Caco-2 (cell line): ENCODE results near the gene DGCR2. TPM values are rescaled to one million over a fixed set of nuclear protein-coding genes. Genes with fewer than 3 reads are reported as not detected.

Experiments
- BruUV-seq: library from RNA; stranded (reverse); fragments of 400-500 nt; replicated peaks from 2 replicates; lab custom pipeline; 2021; lab: Mats Ljungman, UMichigan
- CTCF ChIA-PET: fragments of 300-600 bp; sonication (Branson Sonifier 250); formaldehyde crosslinking; loops from one replicate; lab custom pipeline; 2022; ENCODE audit warnings: antibody characterized with exemption; lab: Charles Lee
- POLR2A ChIA-PET: fragments of 300-600 bp; sonication (Branson Sonifier 250); formaldehyde crosslinking; loops from one replicate; lab custom pipeline; 2022; ENCODE audit warnings: antibody characterized with exemption; lab: Charles Lee
- DNase-seq, 2 experiments: peaks; one replicate each; pipeline versions ENCODE4 v3.0.0 to v3.0.0-alpha.2; 2020 to 2022
- H3K27me3 ChIP-seq: replicated peaks from 2 replicates; pipeline ENCODE4 v1.6.0; 2011; ENCODE audit warnings: low read length; ENCODE audit not compliant: control insufficient read depth, insufficient read depth
- H3K36me3 ChIP-seq: 2 replicates; pipeline ENCODE4 v1.5.1; 2011; ENCODE audit warnings: low read length; ENCODE audit not compliant: control insufficient read depth, insufficient read depth
- H3K4me1 ChIP-seq: fragments of 250-450 bp; sonication (Bioruptor Pico); 2 replicates; pipeline ENCODE4 v1.5.1; 2020; ENCODE audit warnings: mild to moderate bottlenecking
- H3K4me3 ChIP-seq: 2 replicates; pipeline ENCODE4 v1.5.1; 2011; ENCODE audit warnings: low read depth, mild to moderate bottlenecking, control low read depth, low read length
- H3K9me3 ChIP-seq: fragments of 250-450 bp; sonication (Bioruptor Pico); 2 replicates; pipeline ENCODE4 v1.5.1; 2020; ENCODE audit warnings: mild to moderate bottlenecking, moderate library complexity
- H3K27ac Mint-ChIP-seq: one replicate; pipeline ENCODE4 v1.8.0; 2022; ENCODE audit warnings: mixed read lengths; ENCODE audit not compliant: unreplicated experiment
- H3K27me3 Mint-ChIP-seq: one replicate; pipeline ENCODE4 v1.8.0; 2022; ENCODE audit warnings: mixed read lengths; ENCODE audit not compliant: insufficient read depth, unreplicated experiment
- H3K36me3 Mint-ChIP-seq: one replicate; pipeline ENCODE4 v1.8.0; 2022; ENCODE audit warnings: mild to moderate bottlenecking, mixed read lengths; ENCODE audit not compliant: insufficient read depth, unreplicated experiment
- H3K4me1 Mint-ChIP-seq: one replicate; pipeline ENCODE4 v1.8.0; 2022; ENCODE audit warnings: low read depth, mixed read lengths; ENCODE audit not compliant: unreplicated experiment
- H3K4me3 Mint-ChIP-seq: one replicate; pipeline ENCODE4 v1.8.0; 2022; ENCODE audit warnings: mild to moderate bottlenecking, moderate library complexity, mixed read lengths; ENCODE audit not compliant: unreplicated experiment
- H3K9me3 Mint-ChIP-seq: one replicate; pipeline ENCODE4 v1.8.0; 2022; ENCODE audit warnings: mixed read lengths; ENCODE audit not compliant: unreplicated experiment
- intact Hi-C: fragments of 100-400 bp; cut with micrococcal nuclease; formaldehyde crosslinking; loops from one replicate; pipeline ENCODE4 v1.10.0; 2022; ENCODE audit not compliant: unreplicated experiment
- total RNA-seq: library from RNA; stranded (reverse); gene quantifications from 2 replicates; pipeline ENCODE4 v1.2.3, GENCODE V29; 2022
- TF ChIP-seq, protein P1 (sequence below), 2 experiments: fragments of 200-600 bp in 1 of 2; IDR thresholded peaks; 1 replicate in 1 of 2; 2 replicates in 1 of 2; pipeline versions ENCODE4 v1.5.1 to v1.8.0; 2011 to 2022; ENCODE audit warnings: antibody characterized with exemption in 1 of 2, control low read depth in 1 of 2, inconsistent platforms in 1 of 2, low read depth in 1 of 2, low read length in 1 of 2, mild to moderate bottlenecking in 1 of 2, moderate library complexity in 1 of 2; ENCODE audit not compliant: insufficient read depth in 1 of 2, severe bottlenecking in 1 of 2, unreplicated experiment in 1 of 2

The DGCR2 gene
- total RNA-seq, 1 experiment from 2014 or later = 67.9 TPM

DNA sequence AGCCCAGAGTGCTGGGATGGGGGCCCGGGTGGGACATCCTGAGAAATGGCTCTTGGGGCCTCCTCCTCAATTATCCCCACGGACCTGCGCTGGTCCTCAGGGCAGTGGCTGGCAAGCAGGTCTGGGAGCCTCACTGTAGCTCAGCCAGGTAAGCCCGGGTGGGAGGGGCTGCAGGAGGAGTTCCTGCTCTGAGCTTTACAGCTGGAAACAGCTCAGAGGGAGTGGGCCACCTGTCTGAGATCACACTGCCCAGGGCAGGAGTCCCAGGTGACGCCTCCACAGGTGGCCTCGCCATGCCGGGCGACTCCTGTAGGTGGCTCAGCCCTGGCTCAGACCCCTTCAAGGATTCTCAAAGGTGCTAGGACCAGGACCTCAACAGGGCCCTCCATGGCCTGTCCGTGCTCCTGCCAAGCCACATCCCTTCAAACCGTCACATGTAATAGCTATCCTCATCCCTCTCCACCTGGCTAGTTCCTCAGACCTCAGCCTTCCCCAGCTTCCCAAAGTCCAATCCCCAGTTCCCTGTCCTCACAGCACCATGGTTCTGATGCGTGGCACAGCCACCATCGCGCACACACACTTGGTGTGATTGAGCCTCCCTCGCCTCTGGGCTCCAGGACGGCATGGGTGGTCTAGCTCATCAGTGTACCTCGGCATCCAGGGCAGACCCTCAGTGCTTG, 5.3 kb upstream of the DGCR2 start:
- peaks cover 11% of the 10 kb centered on the region for H3K4me1 Mint-ChIP-seq
- intact Hi-C loops = no loop called here
- H3K27ac Mint-ChIP-seq = no peak overlapping the region
- CTCF ChIA-PET = interaction anchor here (0.6 kb wide), 1 partner anchor 263 kb away, joined by 3 read pairs; no protein-coding TSS in a partner anchor
- no peak overlapping the region for H3K4me3 ChIP-seq
- no peaks in the 10 kb centered on the region for H3K9me3 ChIP-seq
- POLR2A ChIA-PET = interaction anchor here (0.5 to 0.9 kb wide), 2 partner anchors 17 to 243 kb away, joined by 3 to 4 read pairs; partner anchors contain the start of gene ESS2
- peaks cover 5% of the 10 kb centered on the region; the same call in 1 of the 2 replicates for H3K4me1 ChIP-seq
- peaks cover 8% of the 10 kb centered on the region for H3K36me3 Mint-ChIP-seq
- no peaks in the 10 kb centered on the region for H3K36me3 ChIP-seq
- H3K27me3 ChIP-seq = no peaks in the 10 kb centered on the region
- no peak overlapping the region for H3K4me3 Mint-ChIP-seq
- BruUV-seq = no TSS peak
- H3K27me3 Mint-ChIP-seq = no peaks in the 10 kb centered on the region
- DNase-seq = peak in 1 of 2 experiments; percentile 39
- TF ChIP-seq, protein P1, sequence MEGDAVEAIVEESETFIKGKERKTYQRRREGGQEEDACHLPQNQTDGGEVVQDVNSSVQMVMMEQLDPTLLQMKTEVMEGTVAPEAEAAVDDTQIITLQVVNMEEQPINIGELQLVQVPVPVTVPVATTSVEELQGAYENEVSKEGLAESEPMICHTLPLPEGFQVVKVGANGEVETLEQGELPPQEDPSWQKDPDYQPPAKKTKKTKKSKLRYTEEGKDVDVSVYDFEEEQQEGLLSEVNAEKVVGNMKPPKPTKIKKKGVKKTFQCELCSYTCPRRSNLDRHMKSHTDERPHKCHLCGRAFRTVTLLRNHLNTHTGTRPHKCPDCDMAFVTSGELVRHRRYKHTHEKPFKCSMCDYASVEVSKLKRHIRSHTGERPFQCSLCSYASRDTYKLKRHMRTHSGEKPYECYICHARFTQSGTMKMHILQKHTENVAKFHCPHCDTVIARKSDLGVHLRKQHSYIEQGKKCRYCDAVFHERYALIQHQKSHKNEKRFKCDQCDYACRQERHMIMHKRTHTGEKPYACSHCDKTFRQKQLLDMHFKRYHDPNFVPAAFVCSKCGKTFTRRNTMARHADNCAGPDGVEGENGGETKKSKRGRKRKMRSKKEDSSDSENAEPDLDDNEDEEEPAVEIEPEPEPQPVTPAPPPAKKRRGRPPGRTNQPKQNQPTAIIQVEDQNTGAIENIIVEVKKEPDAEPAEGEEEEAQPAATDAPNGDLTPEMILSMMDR (IDR thresholded peaks at IDR 0.05; ENCODE audit: insufficient read depth in 1 of 2, low read depth in 1 of 2, low read length in 1 of 2, severe bottlenecking in 1 of 2, unreplicated experiment in 1 of 2) = no peak
- H3K9me3 Mint-ChIP-seq = no peaks in the 10 kb centered on the region

DNA sequence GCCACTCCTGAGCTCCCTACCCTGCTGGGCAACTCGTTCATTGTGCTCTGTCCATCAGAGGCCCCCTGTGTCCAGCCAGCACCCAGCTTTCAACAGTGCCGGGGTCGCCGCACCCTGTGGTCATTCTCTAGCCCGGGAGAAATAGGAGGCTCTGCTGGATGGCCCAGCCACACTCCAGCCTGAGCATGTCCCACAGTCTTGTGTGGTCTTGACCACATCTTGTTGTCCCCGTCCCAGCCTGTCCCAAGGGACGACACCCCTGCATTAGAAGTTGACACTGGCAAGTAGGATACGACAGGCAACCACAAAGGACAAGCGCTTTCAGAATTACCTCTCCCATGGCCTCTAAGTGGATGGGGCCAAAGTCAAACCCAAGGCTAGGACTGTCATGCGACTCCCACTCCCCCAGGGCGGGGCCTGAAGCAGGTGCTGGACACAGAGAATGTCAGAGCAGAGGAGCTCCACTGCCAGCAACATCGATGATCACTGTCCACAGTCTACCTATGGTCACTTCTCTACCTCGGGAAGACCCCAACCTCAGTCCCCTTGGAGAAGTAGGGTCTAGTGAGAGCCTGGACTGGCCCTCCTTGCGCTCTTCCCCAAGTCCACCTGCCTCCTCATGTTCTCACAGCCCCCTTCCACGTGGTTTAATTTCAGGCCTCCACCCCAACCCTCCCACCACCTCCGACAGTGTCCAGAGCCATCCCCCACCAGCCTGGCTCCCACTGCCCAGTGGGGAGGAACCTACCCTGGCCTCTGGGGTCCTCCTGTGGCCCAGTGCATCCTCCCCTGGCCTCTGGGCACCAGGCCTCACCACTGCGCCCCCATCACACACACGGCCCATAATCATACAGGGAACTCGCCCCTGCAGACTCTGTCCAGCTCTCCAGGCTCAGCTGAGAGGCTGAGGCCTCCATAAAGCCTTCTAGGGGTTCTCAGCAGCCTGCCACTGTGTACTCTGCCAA, 4.4 kb upstream of the DGCR2 start:
- no peak for DNase-seq
- ChIA-PET CTCF (interaction anchor here (0.6 kb wide), 1 partner anchor 264 kb away, joined by 3 read pairs; no protein-coding TSS in a partner anchor), POLR2A (interaction anchor here (0.5 to 0.9 kb wide), 2 partner anchors 18 to 244 kb away, joined by 3 to 4 read pairs; partner anchors contain the start of gene ESS2)
- no peak overlapping the region for H3K4me3 ChIP-seq
- TF ChIP-seq, protein P1 (IDR thresholded peaks at IDR 0.05; ENCODE audit: insufficient read depth in 1 of 2, low read depth in 1 of 2, low read length in 1 of 2, severe bottlenecking in 1 of 2, unreplicated experiment in 1 of 2) = no peak
- Mint-ChIP-seq H3K27ac (no peak overlapping the region), H3K4me1 (peaks cover 11% of the 10 kb centered on the region), H3K9me3 (no peaks in the 10 kb centered on the region), H3K27me3 (no peaks in the 10 kb centered on the region), H3K4me3 (no peak overlapping the region), H3K36me3 (peaks cover 11% of the 10 kb centered on the region)
- no peaks in the 10 kb centered on the region for H3K9me3 ChIP-seq
- BruUV-seq = no TSS peak
- no peaks in the 10 kb centered on the region for H3K27me3 ChIP-seq
- intact Hi-C loops = no loop called here
- H3K36me3 ChIP-seq = no peaks in the 10 kb centered on the region
- H3K4me1 ChIP-seq = peaks cover 5% of the 10 kb centered on the region; the same call in 1 of the 2 replicates
